Retinal pigment epithelial cell (primary cell): ENCODE measurements around the gene GAS6.

Source experiments
- DNase-seq: peaks from one replicate; pipeline ENCODE4 v3.0.0-alpha.2; 2010; ENCODE audit warnings: low read depth
- H3K4me3 ChIP-seq: 2 replicates; pipeline ENCODE4 v1.5.1; 2011; ENCODE audit warnings: mild to moderate bottlenecking, low read length, control low read depth, moderate library complexity
- CTCF ChIP-seq: conservative IDR thresholded peaks from 2 replicates; pipeline ENCODE4 v1.5.1; 2011; ENCODE audit warnings: low read depth, low read length, control low read depth, inconsistent platforms

GAS6 gene

GRCh38 chr13:113841353-113841650, 22.6 kb downstream of the GAS6 start:
- no peak overlapping the region for H3K4me3 ChIP-seq
- TF ChIP-seq CTCF = no peak
- DNase-seq = no peak

- DNase-seq = no peak
- no peak overlapping the region for H3K4me3 ChIP-seq
- peak; percentile 2 for TF ChIP-seq CTCF
These were observed 23.1 kb downstream of the GAS6 start for GRCh38 chr13:113840541-113841352.

- no peak for DNase-seq
- no peak overlapping the region for H3K4me3 ChIP-seq
- no peak for TF ChIP-seq CTCF
These were observed 24.2 kb downstream of the GAS6 start for GRCh38 chr13:113839536-113840204.

- DNase-seq = no peak
- peak overlapping the region; percentile 7 for H3K4me3 ChIP-seq
- no peak for TF ChIP-seq CTCF
These were observed 25.1 kb downstream of the GAS6 start for GRCh38 chr13:113838711-113839201.

GRCh38 chr13:113837560-113838355, 26.1 kb downstream of the GAS6 start:
- TF ChIP-seq CTCF = no peak
- H3K4me3 ChIP-seq = peak overlapping the region; percentile 8
- DNase-seq = peak; percentile 83

GRCh38 chr13:113836768-113837559, 26.9 kb downstream of the GAS6 start:
- no peak for DNase-seq
- H3K4me3 ChIP-seq = no peak overlapping the region
- no peak for TF ChIP-seq CTCF
